HEK293 (cell line): ENCODE measurements around the gene TBL1Y.

ENCODE experiments used
- CTCF ChIA-PET: fragments of 350-600 bp; formaldehyde crosslinking; extraction: SDS; loops from one replicate; lab custom pipeline; 2021; ENCODE audit warnings: antibody characterized with exemption; lab: Yijun Ruan, JAX
- POLR2A ChIA-PET: fragments of 300-600 bp; formaldehyde crosslinking; extraction: SDS; loops from one replicate; lab custom pipeline; 2020; ENCODE audit warnings: antibody characterized with exemption, inconsistent platforms; lab: Yijun Ruan, JAX
- H3K27ac ChIP-seq: fragments of 200-500 bp; sonication (Bioruptor generic); 2 replicates; pipeline ENCODE4 v1.5.1; 2014; ENCODE audit warnings: low read depth, low read length, control low read depth, inconsistent platforms; ENCODE audit errors: extremely low read depth
- H3K36me3 ChIP-seq, 2 experiments: fragments of 200-500 bp in 1 of 2; sonication (Bioruptor generic) in 1 of 2; 1 replicate in 1 of 2; 2 replicates in 1 of 2; pipeline ENCODE4 v1.5.1; 2014 to 2017; ENCODE audit warnings: inconsistent platforms in 2 of 2, low read length in 2 of 2; ENCODE audit not compliant: control insufficient read depth in 2 of 2, insufficient read depth in 1 of 2
- H3K4me1 ChIP-seq: fragments of 200-500 bp; sonication (Bioruptor generic); 2 replicates; pipeline ENCODE4 v1.5.1; 2014; ENCODE audit warnings: mild to moderate bottlenecking, low read length, inconsistent platforms; ENCODE audit not compliant: control insufficient read depth, insufficient read depth
- H3K4me3 ChIP-seq: 2 replicates; pipeline ENCODE4 v1.5.1; 2011; ENCODE audit warnings: low read depth, mild to moderate bottlenecking, control low read depth, low read length, moderate library complexity
- H3K9me3 ChIP-seq: fragments of 200-500 bp; sonication (Bioruptor generic); 2 replicates; pipeline ENCODE4 v1.5.1; 2014; ENCODE audit warnings: low read depth, low read length, inconsistent platforms; ENCODE audit not compliant: control insufficient read depth, insufficient read depth
- ATF2 ChIP-seq: fragments of 450-650 bp; formaldehyde crosslinking; IDR thresholded peaks from 2 replicates; pipeline ENCODE4 v1.5.1; 2016; ENCODE audit warnings: missing biosample characterization, missing genetic modification characterization, low read depth
- KLF1 ChIP-seq: fragments of 450-650 bp; formaldehyde crosslinking; IDR thresholded peaks from 2 replicates; pipeline ENCODE4 v1.5.1; 2016; ENCODE audit warnings: missing biosample characterization, missing genetic modification characterization
- OSR2 ChIP-seq: fragments of 450-650 bp; formaldehyde crosslinking; IDR thresholded peaks from 2 replicates; pipeline ENCODE4 v1.5.1; 2016; ENCODE audit warnings: missing biosample characterization, missing genetic modification characterization
- PRDM1 ChIP-seq: fragments of 450-650 bp; formaldehyde crosslinking; IDR thresholded peaks from 2 replicates; pipeline ENCODE4; 2016; ENCODE audit warnings: missing biosample characterization, missing genetic modification characterization
- PRDM2 ChIP-seq: fragments of 450-650 bp; formaldehyde crosslinking; IDR thresholded peaks from 2 replicates; pipeline ENCODE4 v1.5.1; 2016; ENCODE audit warnings: missing biosample characterization, missing genetic modification characterization, borderline replicate concordance
- SALL2 ChIP-seq: fragments of 450-650 bp; formaldehyde crosslinking; IDR thresholded peaks from 2 replicates; pipeline ENCODE4 v1.5.0; 2017; ENCODE audit warnings: missing biosample characterization, mild to moderate bottlenecking, missing genetic modification characterization, borderline replicate concordance
- SCRT2 ChIP-seq: fragments of 450-650 bp; formaldehyde crosslinking; IDR thresholded peaks from 2 replicates; pipeline ENCODE4 v1.5.1; 2016; ENCODE audit warnings: missing biosample characterization, missing genetic modification characterization
- ZBTB44 ChIP-seq: fragments of 450-650 bp; IDR thresholded peaks from 2 replicates; pipeline ENCODE4 v1.5.1; 2018; ENCODE audit warnings: missing biosample characterization, mild to moderate bottlenecking, missing genetic modification characterization
- ZNF174 ChIP-seq: fragments of 450-650 bp; formaldehyde crosslinking; IDR thresholded peaks from 2 replicates; pipeline ENCODE4 v1.5.0; 2017; ENCODE audit warnings: missing biosample characterization, mild to moderate bottlenecking, missing genetic modification characterization
- ZNF211 ChIP-seq: fragments of 450-650 bp; formaldehyde crosslinking; IDR thresholded peaks from 2 replicates; pipeline ENCODE4 v1.5.1; 2016; ENCODE audit warnings: low read depth, missing biosample characterization, missing genetic modification characterization
- ZNF221 ChIP-seq: fragments of 450-650 bp; formaldehyde crosslinking; IDR thresholded peaks from 2 replicates; pipeline ENCODE4 v1.5.1; 2017; ENCODE audit warnings: missing biosample characterization, missing genetic modification characterization, borderline replicate concordance
- ZNF223 ChIP-seq: fragments of 450-650 bp; formaldehyde crosslinking; IDR thresholded peaks from 2 replicates; pipeline ENCODE4 v1.5.1; 2016; ENCODE audit warnings: missing biosample characterization, missing genetic modification characterization
- ZNF510 ChIP-seq: fragments of 450-650 bp; formaldehyde crosslinking; IDR thresholded peaks from 2 replicates; pipeline ENCODE4 v1.5.1; 2018; ENCODE audit warnings: mild to moderate bottlenecking, missing genetic modification characterization, missing biosample characterization; ENCODE audit not compliant: insufficient replicate concordance
- ZNF571 ChIP-seq: fragments of 450-650 bp; formaldehyde crosslinking; IDR thresholded peaks from 2 replicates; pipeline ENCODE4 v1.5.0; 2017; ENCODE audit warnings: missing biosample characterization, missing genetic modification characterization
- ZNF654 ChIP-seq: fragments of 450-650 bp; formaldehyde crosslinking; IDR thresholded peaks from 2 replicates; pipeline ENCODE4 v1.5.1; 2016; ENCODE audit warnings: low read depth, missing biosample characterization, missing genetic modification characterization
- ZNF777 ChIP-seq: fragments of 450-650 bp; formaldehyde crosslinking; IDR thresholded peaks from 2 replicates; pipeline ENCODE4 v1.5.1; 2017; ENCODE audit warnings: missing biosample characterization, missing genetic modification characterization, borderline replicate concordance
- TF ChIP-seq, protein P1 (sequence below): IDR thresholded peaks from 2 replicates; pipeline ENCODE4 v1.6.1; 2011; ENCODE audit warnings: mild to moderate bottlenecking, low read depth, low read length, borderline replicate concordance

Gene TBL1Y

DNA sequence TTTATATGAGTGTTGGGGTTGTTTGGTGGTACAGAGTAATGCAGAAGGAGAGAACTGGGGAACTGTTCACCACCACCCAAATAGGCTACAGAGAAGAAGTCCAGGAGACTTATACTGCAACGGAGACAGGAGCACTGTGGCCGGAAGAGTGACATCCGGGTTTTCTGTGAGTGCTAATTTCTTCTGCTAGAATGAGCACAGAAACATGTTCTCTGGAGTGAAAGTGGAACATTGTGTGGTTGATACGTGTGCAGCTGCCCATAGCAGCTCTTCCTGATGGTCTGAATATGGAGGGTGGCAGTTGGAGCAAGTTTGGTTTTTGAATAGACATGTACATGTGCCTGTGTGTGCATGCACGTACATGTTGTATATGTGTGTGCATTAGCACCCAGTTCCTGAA lies 67.3 kb downstream of the TBL1Y start (continued):
- no peak for TF ChIP-seq PRDM2 (tag by site-specific recombination)

DNA sequence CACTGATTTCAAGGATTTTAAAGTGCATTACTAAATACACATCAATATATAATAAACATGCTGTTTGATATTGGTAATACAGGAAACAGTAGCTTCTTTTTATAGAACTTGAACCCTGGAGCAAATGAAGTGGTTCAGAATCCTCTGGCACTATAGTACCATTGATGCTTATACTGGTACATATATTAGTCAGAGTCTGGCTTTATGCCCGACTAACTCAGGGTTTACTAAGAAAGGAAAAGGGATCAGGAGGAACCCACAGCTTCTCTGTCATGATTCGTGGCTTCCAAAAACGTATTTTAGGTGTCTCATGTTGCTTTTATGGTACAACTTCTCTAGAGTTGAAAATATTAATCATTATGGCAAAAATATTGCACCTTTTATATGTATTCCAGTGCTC lies 72.7 kb downstream of the TBL1Y start:
- Histone ChIP-seq H3K36me3 (no peaks in the 10 kb centered on the region), H3K4me3 (no peak overlapping the region), H3K27ac (no peak overlapping the region), H3K4me1 (no peaks in the 10 kb centered on the region), H3K9me3 (no peaks in the 10 kb centered on the region)
- CTCF ChIA-PET, result no interaction called here
- TF ChIP-seq ATF2 (tag by site-specific recombination) (no peak), ZNF777 (tag by site-specific recombination) (no peak)
- POLR2A ChIA-PET, result no interaction called here

DNA sequence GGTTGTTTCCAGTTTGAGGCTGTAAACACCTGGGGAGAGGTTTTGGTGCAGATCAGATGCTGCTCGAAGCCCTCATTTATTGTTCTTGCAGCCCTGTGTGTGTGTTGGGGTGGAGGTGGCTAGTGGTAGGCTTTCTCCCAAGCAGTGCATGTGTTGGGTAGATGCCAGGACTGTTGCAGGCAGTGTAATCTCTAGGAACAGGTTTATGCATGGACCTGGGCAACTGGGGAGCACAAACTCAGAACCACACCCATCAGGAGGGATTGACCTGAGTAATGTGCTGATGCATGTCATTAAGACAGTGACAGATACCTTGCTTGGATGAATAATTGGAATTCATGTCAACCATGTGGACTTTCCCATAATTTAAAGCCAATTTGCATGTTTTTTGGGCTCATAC lies 77.3 kb downstream of the TBL1Y start:
- TF ChIP-seq ZNF510 (tag by site-specific recombination) (no peak), ZNF223 (tag by site-specific recombination) (no peak), ZNF211 (tag by site-specific recombination) (no peak), PRDM1 (tag by site-specific recombination) (no peak), OSR2 (tag by site-specific recombination) (no peak)
- CTCF ChIA-PET, result no interaction called here
- H3K4me1 ChIP-seq, result no peaks in the 10 kb centered on the region
- POLR2A ChIA-PET, result no interaction called here
- H3K36me3 ChIP-seq, result no peaks in the 10 kb centered on the region
- no peak overlapping the region for H3K4me3 ChIP-seq
- no peaks in the 10 kb centered on the region for H3K9me3 ChIP-seq
- H3K27ac ChIP-seq, result no peak overlapping the region

GRCh38 chrY:6989886-6990620 lies 79.6 kb downstream of the TBL1Y start:
- no peaks in the 10 kb centered on the region for H3K9me3 ChIP-seq
- H3K4me3 ChIP-seq, result no peak overlapping the region
- TF ChIP-seq KLF1 (tag by site-specific recombination) (no peak), SCRT2 (tag by site-specific recombination) (no peak), ZNF510 (tag by site-specific recombination) (no peak), ZNF174 (tag by site-specific recombination) (no peak), ZNF221 (tag by site-specific recombination) (no peak), ZNF654 (tag by site-specific recombination) (no peak), SALL2 (tag by site-specific recombination) (no peak), ZNF571 (tag by site-specific recombination) (no peak), ZBTB44 (tag by site-specific recombination) (no peak)
- TF ChIP-seq, protein P1, sequence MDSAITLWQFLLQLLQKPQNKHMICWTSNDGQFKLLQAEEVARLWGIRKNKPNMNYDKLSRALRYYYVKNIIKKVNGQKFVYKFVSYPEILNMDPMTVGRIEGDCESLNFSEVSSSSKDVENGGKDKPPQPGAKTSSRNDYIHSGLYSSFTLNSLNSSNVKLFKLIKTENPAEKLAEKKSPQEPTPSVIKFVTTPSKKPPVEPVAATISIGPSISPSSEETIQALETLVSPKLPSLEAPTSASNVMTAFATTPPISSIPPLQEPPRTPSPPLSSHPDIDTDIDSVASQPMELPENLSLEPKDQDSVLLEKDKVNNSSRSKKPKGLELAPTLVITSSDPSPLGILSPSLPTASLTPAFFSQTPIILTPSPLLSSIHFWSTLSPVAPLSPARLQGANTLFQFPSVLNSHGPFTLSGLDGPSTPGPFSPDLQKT, result no peak
- no peaks in the 10 kb centered on the region for H3K4me1 ChIP-seq
- ChIA-PET POLR2A (no interaction called here), CTCF (no interaction called here)
- H3K27ac ChIP-seq, result no peak overlapping the region
- no peaks in the 10 kb centered on the region for H3K36me3 ChIP-seq
